AG04449 (cell line): ENCODE results near the gene CEP43.

Experiments
- CTCF ChIA-PET: fragments of 350-600 bp; formaldehyde crosslinking; extraction: SDS; loops from one replicate; lab custom pipeline; 2021; ENCODE audit warnings: antibody characterized with exemption; lab: Yijun Ruan, JAX
- POLR2A ChIA-PET: fragments of 400-600, 350-600 bp; formaldehyde crosslinking; extraction: SDS; loops from one replicate; lab custom pipeline; 2020; ENCODE audit warnings: antibody characterized with exemption, inconsistent platforms; lab: Yijun Ruan, JAX
- DNase-seq: peaks from one replicate; pipeline ENCODE4 v3.0.0-alpha.2; 2010; ENCODE audit warnings: low read depth, low spot score
- H3K4me3 ChIP-seq: 2 replicates; pipeline ENCODE4 v1.5.1; 2011; ENCODE audit warnings: low read depth, mild to moderate bottlenecking, control low read depth, low read length
- TF ChIP-seq, protein P1 (sequence below): IDR thresholded peaks from one replicate; pipeline ENCODE4 v1.5.1; 2011; ENCODE audit warnings: mild to moderate bottlenecking, moderate library complexity, low read length, control low read depth, inconsistent platforms; ENCODE audit not compliant: insufficient read depth; ENCODE audit errors: missing control alignments

Gene CEP43

GRCh38 chr6:167031082-167031709, 32.0 kb downstream of the CEP43 start:
- H3K4me3 ChIP-seq, result no peak overlapping the region
- TF ChIP-seq, protein P1, sequence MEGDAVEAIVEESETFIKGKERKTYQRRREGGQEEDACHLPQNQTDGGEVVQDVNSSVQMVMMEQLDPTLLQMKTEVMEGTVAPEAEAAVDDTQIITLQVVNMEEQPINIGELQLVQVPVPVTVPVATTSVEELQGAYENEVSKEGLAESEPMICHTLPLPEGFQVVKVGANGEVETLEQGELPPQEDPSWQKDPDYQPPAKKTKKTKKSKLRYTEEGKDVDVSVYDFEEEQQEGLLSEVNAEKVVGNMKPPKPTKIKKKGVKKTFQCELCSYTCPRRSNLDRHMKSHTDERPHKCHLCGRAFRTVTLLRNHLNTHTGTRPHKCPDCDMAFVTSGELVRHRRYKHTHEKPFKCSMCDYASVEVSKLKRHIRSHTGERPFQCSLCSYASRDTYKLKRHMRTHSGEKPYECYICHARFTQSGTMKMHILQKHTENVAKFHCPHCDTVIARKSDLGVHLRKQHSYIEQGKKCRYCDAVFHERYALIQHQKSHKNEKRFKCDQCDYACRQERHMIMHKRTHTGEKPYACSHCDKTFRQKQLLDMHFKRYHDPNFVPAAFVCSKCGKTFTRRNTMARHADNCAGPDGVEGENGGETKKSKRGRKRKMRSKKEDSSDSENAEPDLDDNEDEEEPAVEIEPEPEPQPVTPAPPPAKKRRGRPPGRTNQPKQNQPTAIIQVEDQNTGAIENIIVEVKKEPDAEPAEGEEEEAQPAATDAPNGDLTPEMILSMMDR, result no peak
- CTCF ChIA-PET, result no interaction called here
- no peak for DNase-seq
- POLR2A ChIA-PET, result no interaction called here

GRCh38 chr6:167034056-167034455, 34.9 kb downstream of the CEP43 start:
- TF ChIP-seq, protein P1, result no peak
- DNase-seq, result no peak
- ChIA-PET CTCF (no interaction called here), POLR2A (no interaction called here)
- H3K4me3 ChIP-seq, result no peak overlapping the region

GRCh38 chr6:167037762-167038161, 38.6 kb downstream of the CEP43 start:
- TF ChIP-seq, protein P1, result no peak
- no peak for DNase-seq
- H3K4me3 ChIP-seq, result no peak overlapping the region
- POLR2A ChIA-PET, result no interaction called here
- CTCF ChIA-PET, result no interaction called here

DNA sequence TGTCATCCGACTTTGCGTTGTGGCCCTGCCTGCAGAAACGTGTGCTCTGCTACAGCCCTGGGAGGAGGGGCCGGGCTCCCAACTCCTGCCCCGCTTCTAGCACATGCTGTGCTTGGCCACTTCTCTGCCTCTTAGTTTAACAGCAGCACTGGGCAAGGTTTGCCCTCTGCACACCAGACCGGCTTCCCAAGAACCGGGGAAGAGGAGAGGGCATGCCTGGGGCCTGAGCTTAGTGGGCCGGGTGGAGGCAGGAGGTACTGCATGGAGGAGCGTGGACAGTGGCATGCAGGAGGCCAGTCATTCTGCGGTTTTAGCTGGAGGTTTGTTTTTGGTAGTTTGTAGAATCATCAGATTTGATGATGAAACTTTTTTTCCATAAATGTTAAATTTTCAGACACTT, 45.5 kb downstream of the CEP43 start:
- ChIA-PET CTCF (no interaction called here), POLR2A (no interaction called here)
- no peak overlapping the region for H3K4me3 ChIP-seq
- TF ChIP-seq, protein P1, result no peak
- DNase-seq, result no peak

GRCh38 chr6:167045828-167046580, 46.8 kb downstream of the CEP43 start:
- TF ChIP-seq, protein P1, result no peak
- CTCF ChIA-PET, result no interaction called here
- DNase-seq, result no peak

DNA sequence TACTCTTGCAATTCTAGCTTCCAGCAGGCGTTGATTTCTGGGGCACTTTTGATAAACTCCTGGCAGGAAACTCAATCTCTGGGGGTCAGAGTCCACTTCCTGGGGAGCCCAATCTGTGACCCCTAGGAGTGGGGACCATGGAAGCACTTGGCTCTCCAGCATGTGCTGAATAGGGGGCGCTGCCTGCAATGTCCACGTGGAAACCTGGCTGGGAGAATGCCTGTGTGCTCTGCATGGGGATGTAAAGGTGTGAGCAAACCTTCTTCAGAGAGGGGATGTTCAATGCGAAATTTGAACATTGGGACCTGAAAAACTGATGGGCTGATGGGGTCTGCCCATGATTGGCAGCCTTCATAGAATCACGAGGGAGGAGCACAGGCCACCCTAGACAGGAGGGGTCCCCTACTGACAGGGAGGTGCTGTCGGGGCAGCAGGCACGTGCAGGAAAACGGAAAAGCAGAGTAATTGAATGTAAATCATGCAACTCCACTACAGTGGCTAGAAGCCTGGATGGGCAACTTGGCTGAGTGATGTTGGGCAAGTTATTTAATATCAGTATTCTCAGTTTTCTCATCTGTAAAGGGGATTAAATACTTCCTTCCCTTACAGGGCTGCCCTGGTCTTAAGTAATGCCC, 47.8 kb downstream of the CEP43 start:
- no peak for DNase-seq
- ChIA-PET CTCF (no interaction called here), POLR2A (no interaction called here)
- TF ChIP-seq, protein P1, result no peak
- H3K4me3 ChIP-seq, result no peak overlapping the region

More at GRCh38 chr6:167045828-167046580, 46.8 kb downstream of the CEP43 start:
- POLR2A ChIA-PET, result no interaction called here
- H3K4me3 ChIP-seq, result no peak overlapping the region
